Loucy (cell line): ENCODE data around the gene C11orf71.

Source experiments
- EZH2phosphoT487 ChIP-seq: fragments of 200-600 bp; IDR thresholded peaks from 2 replicates; pipeline ENCODE4 v1.6.1; 2018; ENCODE audit warnings: antibody characterized with exemption, mild to moderate bottlenecking, moderate library complexity, borderline replicate concordance
- TF ChIP-seq, protein P1 (sequence below): fragments of 200-600 bp; sonication (generic); conservative IDR thresholded peaks from 2 replicates; pipeline ENCODE4 v1.5.1; 2014; ENCODE audit warnings: mild to moderate bottlenecking, antibody characterized with exemption, low read length

DNA sequence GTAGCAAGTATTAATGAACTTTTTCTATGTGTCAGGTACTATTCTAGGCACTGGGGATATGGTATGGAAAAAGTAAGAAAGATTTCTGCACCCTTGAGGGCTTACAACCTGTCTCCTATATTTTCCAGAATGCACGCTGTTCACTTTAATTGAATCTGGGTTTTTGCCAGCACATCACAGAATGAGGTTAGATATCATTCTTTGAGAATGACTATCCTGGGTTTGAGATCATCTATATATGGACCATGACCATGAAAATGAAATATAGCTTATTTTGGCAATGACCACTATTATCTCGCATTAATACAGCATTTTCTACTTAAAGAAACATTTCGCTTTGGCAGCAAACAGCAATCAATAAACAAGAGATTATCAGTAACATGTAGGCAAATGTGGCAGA, 46.9 kb downstream of the C11orf71 start:
- TF ChIP-seq, protein P1, sequence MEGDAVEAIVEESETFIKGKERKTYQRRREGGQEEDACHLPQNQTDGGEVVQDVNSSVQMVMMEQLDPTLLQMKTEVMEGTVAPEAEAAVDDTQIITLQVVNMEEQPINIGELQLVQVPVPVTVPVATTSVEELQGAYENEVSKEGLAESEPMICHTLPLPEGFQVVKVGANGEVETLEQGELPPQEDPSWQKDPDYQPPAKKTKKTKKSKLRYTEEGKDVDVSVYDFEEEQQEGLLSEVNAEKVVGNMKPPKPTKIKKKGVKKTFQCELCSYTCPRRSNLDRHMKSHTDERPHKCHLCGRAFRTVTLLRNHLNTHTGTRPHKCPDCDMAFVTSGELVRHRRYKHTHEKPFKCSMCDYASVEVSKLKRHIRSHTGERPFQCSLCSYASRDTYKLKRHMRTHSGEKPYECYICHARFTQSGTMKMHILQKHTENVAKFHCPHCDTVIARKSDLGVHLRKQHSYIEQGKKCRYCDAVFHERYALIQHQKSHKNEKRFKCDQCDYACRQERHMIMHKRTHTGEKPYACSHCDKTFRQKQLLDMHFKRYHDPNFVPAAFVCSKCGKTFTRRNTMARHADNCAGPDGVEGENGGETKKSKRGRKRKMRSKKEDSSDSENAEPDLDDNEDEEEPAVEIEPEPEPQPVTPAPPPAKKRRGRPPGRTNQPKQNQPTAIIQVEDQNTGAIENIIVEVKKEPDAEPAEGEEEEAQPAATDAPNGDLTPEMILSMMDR: no peak
- no peak for TF ChIP-seq EZH2phosphoT487
